ENCODE measurements around the gene C1orf35.

GRCh38 chr1:228122921-228123441, 19.9 kb upstream of the C1orf35 start:
- no peak for TF ChIP-seq CTCF (IDR thresholded peaks at IDR 0.05)
- TF ChIP-seq REST (IDR thresholded peaks at IDR 0.05; ENCODE audit: insufficient read depth in 1 of 2, low read depth in 2 of 2, low read length in 1 of 2), result no peak
- TF ChIP-seq POLR2AphosphoS5 (IDR thresholded peaks at IDR 0.05; ENCODE audit: low read depth, low read length), result no peak
- no peak for TF ChIP-seq TCF7L2 (IDR thresholded peaks at IDR 0.05; ENCODE audit: low read depth, low read length)
- TF ChIP-seq SIN3A (IDR thresholded peaks at IDR 0.05; ENCODE audit: borderline replicate concordance, insufficient read depth, low read depth, low read length), result no peak
